ENCODE measurements around the gene TINAG. TPM values are rescaled to one million over a fixed set of nuclear protein-coding genes. Genes with fewer than 3 reads are reported as not detected.
A peak's percentile ranks its signal among the peaks of the same experiment; 100 is the strongest.
"Not testable (repeated sequence)": the region's sequence is repeated elsewhere in the genome, so short reads cannot be mapped to it uniquely, and the experiment has no call there.

TINAG gene
- total RNA-seq, 1 donor from 2014 or later, result not detected

DNA sequence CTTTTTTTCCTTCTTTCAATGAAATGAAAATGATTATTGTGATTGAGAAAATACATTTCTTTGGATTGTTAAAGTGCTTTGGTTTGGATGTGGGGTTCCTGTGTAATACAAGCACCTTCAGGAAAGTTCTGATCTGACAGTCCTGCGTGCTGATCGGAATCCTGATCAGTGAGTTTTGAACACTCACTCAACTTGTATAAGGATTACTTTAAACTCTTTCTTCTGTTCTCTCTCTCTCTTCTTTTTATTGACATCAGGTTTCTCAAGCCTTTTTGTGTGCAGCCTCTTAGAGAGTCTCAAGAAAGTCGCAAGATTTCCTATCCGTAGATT, 710 bp downstream of the TINAG start:
- Histone ChIP-seq H3K36me3 (ENCODE audit: control insufficient read depth, insufficient read depth, low read length) (no peaks in the 10 kb centered on the region), H3K4me3 (ENCODE audit: low read depth, low read length) (no peak overlapping the region), H3K27me3 (ENCODE audit: control insufficient read depth, insufficient read depth, low read length) (no peaks in the 10 kb centered on the region)
- FAIRE-seq (no peak), DNase-seq (ENCODE audit: low read depth) (no peak)
- TF ChIP-seq, protein P1, sequence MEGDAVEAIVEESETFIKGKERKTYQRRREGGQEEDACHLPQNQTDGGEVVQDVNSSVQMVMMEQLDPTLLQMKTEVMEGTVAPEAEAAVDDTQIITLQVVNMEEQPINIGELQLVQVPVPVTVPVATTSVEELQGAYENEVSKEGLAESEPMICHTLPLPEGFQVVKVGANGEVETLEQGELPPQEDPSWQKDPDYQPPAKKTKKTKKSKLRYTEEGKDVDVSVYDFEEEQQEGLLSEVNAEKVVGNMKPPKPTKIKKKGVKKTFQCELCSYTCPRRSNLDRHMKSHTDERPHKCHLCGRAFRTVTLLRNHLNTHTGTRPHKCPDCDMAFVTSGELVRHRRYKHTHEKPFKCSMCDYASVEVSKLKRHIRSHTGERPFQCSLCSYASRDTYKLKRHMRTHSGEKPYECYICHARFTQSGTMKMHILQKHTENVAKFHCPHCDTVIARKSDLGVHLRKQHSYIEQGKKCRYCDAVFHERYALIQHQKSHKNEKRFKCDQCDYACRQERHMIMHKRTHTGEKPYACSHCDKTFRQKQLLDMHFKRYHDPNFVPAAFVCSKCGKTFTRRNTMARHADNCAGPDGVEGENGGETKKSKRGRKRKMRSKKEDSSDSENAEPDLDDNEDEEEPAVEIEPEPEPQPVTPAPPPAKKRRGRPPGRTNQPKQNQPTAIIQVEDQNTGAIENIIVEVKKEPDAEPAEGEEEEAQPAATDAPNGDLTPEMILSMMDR (IDR thresholded peaks at IDR 0.05; ENCODE audit: insufficient read depth, low read length, severe bottlenecking), result no peak

DNA sequence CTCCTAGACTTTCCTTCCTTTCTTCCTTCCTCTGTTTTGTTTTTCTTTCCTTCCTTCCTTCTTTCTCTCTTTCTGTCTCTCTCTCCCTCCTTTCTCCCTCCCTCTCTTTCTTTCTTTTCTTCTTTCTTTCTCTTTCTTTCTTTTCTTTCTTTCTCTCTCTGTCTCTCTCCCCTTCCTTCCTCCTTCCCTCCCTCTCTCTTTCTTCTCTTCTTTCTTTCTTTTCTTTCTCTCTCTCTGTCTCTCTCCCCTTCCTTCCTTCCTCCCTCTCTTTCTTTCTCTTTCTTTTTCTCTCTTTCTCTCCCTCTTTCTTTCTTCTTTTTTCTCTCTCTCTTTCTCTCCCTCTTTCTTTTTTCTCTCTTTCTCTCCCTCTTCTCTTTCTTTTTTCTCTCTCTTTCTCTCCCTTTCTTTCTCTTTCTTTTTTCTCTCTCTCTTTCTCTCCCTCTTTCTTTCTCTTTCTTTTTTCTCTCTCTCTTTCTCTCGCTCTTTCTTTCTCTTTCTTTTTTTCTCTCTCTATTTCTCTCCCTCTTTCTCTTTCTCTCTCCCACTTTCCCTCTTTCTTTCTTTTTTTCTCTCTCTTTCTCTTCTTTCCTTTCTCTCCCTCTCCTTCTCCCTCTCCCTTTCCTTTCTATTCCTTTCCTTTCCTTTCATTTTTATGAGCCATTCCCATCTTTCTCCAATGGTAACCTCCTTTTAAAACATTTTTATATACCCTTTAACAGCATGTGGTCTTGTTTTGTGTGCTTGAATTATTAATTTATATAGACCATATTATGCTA, 2.3 kb downstream of the TINAG start:
- Histone ChIP-seq H3K4me3 (ENCODE audit: low read depth, low read length) (no peak overlapping the region), H3K36me3 (ENCODE audit: control insufficient read depth, insufficient read depth, low read length) (no peaks in the 10 kb centered on the region), H3K27me3 (ENCODE audit: control insufficient read depth, insufficient read depth, low read length) (no peaks in the 10 kb centered on the region)
- TF ChIP-seq, protein P1 (IDR thresholded peaks at IDR 0.05; ENCODE audit: insufficient read depth, low read length, severe bottlenecking), result no peak
- DNase-seq (ENCODE audit: low read depth), result no peak
- FAIRE-seq, result no peak

- DNase-seq (ENCODE audit: low read depth) (peak; percentile 84), FAIRE-seq (no peak)
- TF ChIP-seq, protein P1 (IDR thresholded peaks at IDR 0.05; ENCODE audit: insufficient read depth, low read length, severe bottlenecking), result no peak
- Histone ChIP-seq H3K36me3 (ENCODE audit: control insufficient read depth, insufficient read depth, low read length) (no peaks in the 10 kb centered on the region), H3K4me3 (ENCODE audit: low read depth, low read length) (no peak overlapping the region), H3K27me3 (ENCODE audit: control insufficient read depth, insufficient read depth, low read length) (no peaks in the 10 kb centered on the region)
Observed at GRCh38 chr6:54315656-54316055, 7.4 kb downstream of the TINAG start.

DNA sequence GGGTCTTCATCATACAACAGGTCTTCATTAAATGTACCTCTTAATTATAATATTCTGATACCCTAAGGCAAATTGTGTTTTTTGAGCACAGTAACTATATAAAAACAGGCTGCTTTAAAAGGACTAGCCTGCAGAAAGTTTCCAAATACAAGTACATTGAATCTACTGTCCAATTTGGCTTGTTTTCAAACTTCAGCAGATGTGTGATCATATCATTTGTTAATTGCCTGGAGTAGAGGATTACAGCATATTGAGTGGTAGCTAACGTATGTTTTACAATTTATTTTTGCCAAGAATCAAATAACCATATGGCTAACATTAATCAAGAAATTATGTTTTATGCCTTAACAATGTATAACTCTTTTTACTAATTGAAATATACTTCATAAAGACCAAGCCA, 12.6 kb downstream of the TINAG start:
- Histone ChIP-seq H3K27me3 (ENCODE audit: control insufficient read depth, insufficient read depth, low read length) (no peaks in the 10 kb centered on the region), H3K36me3 (ENCODE audit: control insufficient read depth, insufficient read depth, low read length) (no peaks in the 10 kb centered on the region), H3K4me3 (ENCODE audit: low read depth, low read length) (no peak overlapping the region)
- FAIRE-seq (no peak), DNase-seq (ENCODE audit: low read depth) (no peak)
- TF ChIP-seq, protein P1 (IDR thresholded peaks at IDR 0.05; ENCODE audit: insufficient read depth, low read length, severe bottlenecking), result no peak

GRCh38 chr6:54327631-54328030, 19.4 kb downstream of the TINAG start:
- no peaks in the 10 kb centered on the region for H3K27me3 ChIP-seq (ENCODE audit: control insufficient read depth, insufficient read depth, low read length)
- TF ChIP-seq, protein P1 (IDR thresholded peaks at IDR 0.05; ENCODE audit: insufficient read depth, low read length, severe bottlenecking), result no peak
- H3K36me3 ChIP-seq (ENCODE audit: control insufficient read depth, insufficient read depth, low read length), result no peaks in the 10 kb centered on the region
- DNase-seq (ENCODE audit: low read depth) (no peak), FAIRE-seq (no peak)
- no peak overlapping the region for H3K4me3 ChIP-seq (ENCODE audit: low read depth, low read length)

GRCh38 chr6:54331571-54331970, 23.3 kb downstream of the TINAG start:
- H3K27me3 ChIP-seq (ENCODE audit: control insufficient read depth, insufficient read depth, low read length); FAIRE-seq; H3K4me3 ChIP-seq (ENCODE audit: low read depth, low read length); H3K36me3 ChIP-seq (ENCODE audit: control insufficient read depth, insufficient read depth, low read length); DNase-seq (ENCODE audit: low read depth): not testable (repeated sequence)
